ENCODE measurements around the gene MOB2.

DNA sequence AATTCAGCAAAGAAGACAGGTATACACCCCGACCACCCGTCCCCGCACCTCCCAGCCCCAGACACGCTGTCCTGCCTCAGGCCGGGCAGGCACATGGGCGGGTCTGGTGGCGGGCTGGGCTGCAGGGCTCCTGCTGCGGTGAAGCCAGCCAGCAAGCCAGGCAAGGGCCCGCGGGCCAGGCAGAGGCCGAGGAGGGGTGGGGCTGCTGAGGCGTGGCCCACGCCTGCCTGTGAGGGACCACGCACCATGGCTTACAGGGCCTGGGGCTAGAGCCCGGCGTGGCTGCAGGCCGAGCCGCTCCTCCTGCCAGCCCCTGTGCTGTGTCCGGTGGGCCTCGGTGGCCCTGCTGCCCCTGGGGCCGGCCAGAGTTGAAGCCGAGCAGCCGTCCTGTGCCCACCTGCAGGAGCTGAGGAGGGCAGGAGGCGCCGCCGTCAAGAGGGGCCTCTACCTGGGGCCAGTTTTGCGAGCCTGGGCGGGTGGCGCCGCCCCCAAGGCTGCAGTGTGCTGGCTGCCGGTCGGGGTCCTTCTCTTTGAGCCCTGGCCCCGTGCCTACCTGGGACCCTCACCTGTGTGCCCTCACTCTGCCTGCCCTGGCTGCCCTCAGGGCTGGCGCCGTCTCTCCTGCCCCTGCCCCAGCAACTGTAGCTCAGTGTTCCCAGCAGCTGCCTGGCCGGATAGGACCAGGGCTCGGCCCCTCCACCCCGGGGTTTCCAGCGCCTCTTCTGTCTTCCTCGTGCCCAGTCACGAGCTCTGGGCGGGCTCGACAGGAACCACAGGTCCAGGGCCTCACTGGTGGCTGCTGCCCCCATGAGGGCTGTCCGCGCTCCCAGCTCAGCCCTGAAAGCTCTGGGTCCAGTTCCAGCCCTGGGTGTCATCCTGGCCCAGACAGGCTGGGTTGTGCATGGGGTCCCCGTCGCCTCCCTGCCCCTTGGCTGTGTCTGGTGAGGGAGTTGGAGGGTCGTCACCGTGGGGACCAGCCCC lies 38.4 kb downstream of the MOB2 start:
- TF ChIP-seq, protein P1, sequence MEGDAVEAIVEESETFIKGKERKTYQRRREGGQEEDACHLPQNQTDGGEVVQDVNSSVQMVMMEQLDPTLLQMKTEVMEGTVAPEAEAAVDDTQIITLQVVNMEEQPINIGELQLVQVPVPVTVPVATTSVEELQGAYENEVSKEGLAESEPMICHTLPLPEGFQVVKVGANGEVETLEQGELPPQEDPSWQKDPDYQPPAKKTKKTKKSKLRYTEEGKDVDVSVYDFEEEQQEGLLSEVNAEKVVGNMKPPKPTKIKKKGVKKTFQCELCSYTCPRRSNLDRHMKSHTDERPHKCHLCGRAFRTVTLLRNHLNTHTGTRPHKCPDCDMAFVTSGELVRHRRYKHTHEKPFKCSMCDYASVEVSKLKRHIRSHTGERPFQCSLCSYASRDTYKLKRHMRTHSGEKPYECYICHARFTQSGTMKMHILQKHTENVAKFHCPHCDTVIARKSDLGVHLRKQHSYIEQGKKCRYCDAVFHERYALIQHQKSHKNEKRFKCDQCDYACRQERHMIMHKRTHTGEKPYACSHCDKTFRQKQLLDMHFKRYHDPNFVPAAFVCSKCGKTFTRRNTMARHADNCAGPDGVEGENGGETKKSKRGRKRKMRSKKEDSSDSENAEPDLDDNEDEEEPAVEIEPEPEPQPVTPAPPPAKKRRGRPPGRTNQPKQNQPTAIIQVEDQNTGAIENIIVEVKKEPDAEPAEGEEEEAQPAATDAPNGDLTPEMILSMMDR (IDR thresholded peaks at IDR 0.05) = no peak
- TF ChIP-seq POLR2AphosphoS5 (IDR thresholded peaks at IDR 0.05) = no peak

Measured in breast epithelium (tissue), 3 donors.